GM23338 (cell line): Measurements from ENCODE around the gene SUSD3.

Experiments
- CTCF ChIP-seq, 2 experiments: fragments of 200-600 bp in 1 of 2; sonication (generic) in 1 of 2; conservative IDR thresholded peaks; 2 replicates each; pipeline versions ENCODE4 v1.5.1 to v1.6.1; 2016 to 2017; ENCODE audit warnings: antibody characterized with exemption in 2 of 2, low read depth in 2 of 2, mild to moderate bottlenecking in 2 of 2, moderate library complexity in 1 of 2
- ETS1 ChIP-seq: IDR thresholded peaks from 2 replicates; pipeline ENCODE4 v1.6.1; 2016; ENCODE audit warnings: antibody characterized with exemption
- EZH2 ChIP-seq: fragments of 200-600 bp; sonication (generic); IDR thresholded peaks from one replicate; pipeline ENCODE4 v1.8.0; 2017; ENCODE audit warnings: antibody characterized with exemption, mild to moderate bottlenecking, low read depth; ENCODE audit not compliant: unreplicated experiment
- EZH2phosphoT487 ChIP-seq: fragments of 200-600 bp; sonication (generic); IDR thresholded peaks from one replicate; pipeline ENCODE4 v1.8.1; 2018; ENCODE audit warnings: antibody characterized with exemption; ENCODE audit not compliant: unreplicated experiment
- JUNB ChIP-seq: IDR thresholded peaks from one replicate; pipeline ENCODE4 v1.6.1; 2016; ENCODE audit warnings: antibody characterized with exemption; ENCODE audit not compliant: unreplicated experiment
- REST ChIP-seq: IDR thresholded peaks from one replicate; pipeline ENCODE4 v1.6.1; 2018; ENCODE audit warnings: antibody characterized with exemption; ENCODE audit not compliant: unreplicated experiment

DNA sequence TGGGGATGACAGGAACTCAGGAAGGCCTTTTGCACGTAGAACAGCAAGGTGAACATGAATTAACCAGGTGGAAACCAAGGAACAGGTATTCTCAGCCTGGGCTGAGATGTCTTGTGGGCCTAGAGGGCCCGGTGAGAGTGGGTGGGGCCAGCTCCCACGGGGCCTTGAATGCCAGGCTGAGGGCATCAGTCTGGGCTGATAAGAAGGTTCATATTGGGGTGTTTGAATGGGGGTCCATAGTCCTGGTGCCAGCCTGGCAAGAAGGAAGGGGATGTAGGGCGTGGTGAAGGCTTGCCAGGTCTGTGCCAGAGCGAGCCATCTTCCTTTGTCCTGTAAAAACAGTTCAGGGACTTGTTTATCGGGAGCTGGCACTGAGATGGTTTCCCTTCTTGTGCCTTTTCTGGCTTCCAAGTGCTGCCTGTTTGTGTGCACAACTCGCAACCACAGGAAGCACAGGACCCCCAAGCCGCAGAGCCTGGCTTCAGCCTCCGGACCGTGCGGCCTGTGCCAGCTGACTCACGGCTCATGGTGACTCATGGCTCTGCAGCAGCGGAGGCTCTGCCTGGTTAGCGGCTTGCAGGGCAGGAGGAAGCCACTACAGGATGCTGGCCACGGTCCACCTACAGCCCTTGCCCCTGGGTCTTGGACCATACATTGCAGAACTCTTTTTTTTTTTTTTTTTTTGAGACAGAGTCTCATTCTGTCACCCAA is 39.9 kb downstream of the SUSD3 start:
- TF ChIP-seq CTCF (conservative IDR thresholded peaks at IDR 0.05; ENCODE audit: low read depth in 2 of 2), result no peak
- no peak for TF ChIP-seq EZH2
- no peak for TF ChIP-seq ETS1
- no peak for TF ChIP-seq REST
- TF ChIP-seq EZH2phosphoT487, result no peak
- no peak for TF ChIP-seq JUNB
